NCI-H2196 (cell line): Measurements from ENCODE around the gene ASIC2.

Experiments used
- DNase-seq: peaks from one replicate; lab custom pipeline; 2025; ENCODE audit not compliant: unreplicated experiment; lab: John Stamatoyannopoulos, UW

ASIC2 gene

GRCh38 chr17:33258296-33258695, 34.8 kb downstream of the ASIC2 start:
- DNase-seq: no peak

GRCh38 chr17:33245183-33245582, 47.9 kb downstream of the ASIC2 start:
- DNase-seq: no peak

- DNase-seq: no peak
Observed at GRCh38 chr17:33243732-33244131, 49.4 kb downstream of the ASIC2 start.

- no peak for DNase-seq
Observed at GRCh38 chr17:33242375-33243124, 50.5 kb downstream of the ASIC2 start.

- no peak for DNase-seq
Observed at GRCh38 chr17:33241390-33241789, 51.7 kb downstream of the ASIC2 start.

- no peak for DNase-seq
Observed at GRCh38 chr17:33240362-33240761, 52.7 kb downstream of the ASIC2 start.

- DNase-seq: no peak
Observed at GRCh38 chr17:33239702-33240101, 53.4 kb downstream of the ASIC2 start.

- no peak for DNase-seq
Observed at GRCh38 chr17:33234930-33235685, 58.0 kb downstream of the ASIC2 start.

- DNase-seq: no peak
Observed at GRCh38 chr17:33234233-33234632, 58.9 kb downstream of the ASIC2 start.

- no peak for DNase-seq
Observed at GRCh38 chr17:33233811-33234177, 59.3 kb downstream of the ASIC2 start.

GRCh38 chr17:33229499-33229898, 63.6 kb downstream of the ASIC2 start:
- no peak for DNase-seq

GRCh38 chr17:33229028-33229427, 64.1 kb downstream of the ASIC2 start:
- no peak for DNase-seq

GRCh38 chr17:33228548-33228947, 64.5 kb downstream of the ASIC2 start:
- DNase-seq: no peak

GRCh38 chr17:33227911-33228310, 65.2 kb downstream of the ASIC2 start:
- no peak for DNase-seq

GRCh38 chr17:33225994-33226393, 67.1 kb downstream of the ASIC2 start:
- DNase-seq: no peak

- no peak for DNase-seq
Observed at GRCh38 chr17:33225509-33225908, 67.6 kb downstream of the ASIC2 start.

- DNase-seq: no peak
Observed at GRCh38 chr17:33220036-33220435, 73.1 kb downstream of the ASIC2 start.

GRCh38 chr17:33218698-33219601, 74.1 kb downstream of the ASIC2 start:
- no peak for DNase-seq

- no peak for DNase-seq
Observed at GRCh38 chr17:33217891-33218290, 75.2 kb downstream of the ASIC2 start.

- no peak for DNase-seq
Observed at GRCh38 chr17:33214996-33215395, 78.1 kb downstream of the ASIC2 start.

GRCh38 chr17:33210285-33210684, 82.8 kb downstream of the ASIC2 start:
- no peak for DNase-seq

- no peak for DNase-seq
Observed at GRCh38 chr17:33209671-33210070, 83.4 kb downstream of the ASIC2 start.
